ENCODE data around the gene GCGR. TPM values are rescaled to one million over a fixed set of nuclear protein-coding genes. Genes with fewer than 3 reads are reported as not detected.

Gene GCGR
- total RNA-seq, 4 donors from 2014 or later: not detected

GRCh38 chr17:81801327-81801726 is 2.6 kb upstream of the GCGR start:
- no peak for TF ChIP-seq CTCF (IDR thresholded peaks at IDR 0.05)
- TF ChIP-seq POLR2A (IDR thresholded peaks at IDR 0.05): no peak
- H3K4me1 ChIP-seq: peaks cover 3 to 18% of the 10 kb centered on the region in 2 donors
- H3K9me3 ChIP-seq: no peaks in the 10 kb centered on the region
- H3K4me3 ChIP-seq (replicated peaks in 1 of 3): no peak overlapping the region
- no peaks in the 10 kb centered on the region for H3K36me3 ChIP-seq
- H3K27ac ChIP-seq: no peak overlapping the region
- no peak for DNase-seq
- intact Hi-C loops (cut with DNase I): no loop called here
- peaks cover 19% of the 10 kb centered on the region for H3K27me3 ChIP-seq
- WGBS, 2 donors: 88 to 90% methylated on average over 9 of the region's 9 CpGs

GRCh38 chr17:81802048-81802758 is 1.7 kb upstream of the GCGR start:
- H3K36me3 ChIP-seq: no peaks in the 10 kb centered on the region

GRCh38 chr17:81802856-81803643 is 900 bp upstream of the GCGR start:
- Histone ChIP-seq H3K27ac (no peak overlapping the region), H3K36me3 (no peaks in the 10 kb centered on the region), H3K9me3 (no peaks in the 10 kb centered on the region), H3K27me3 (peaks cover 19% of the 10 kb centered on the region), H3K4me3 (replicated peaks in 1 of 3) (no peak overlapping the region), H3K4me1 (peaks cover 3 to 18% of the 10 kb centered on the region in 2 donors)
- DNase-seq: no peak
- TF ChIP-seq CTCF (IDR thresholded peaks at IDR 0.05): no peak
- TF ChIP-seq POLR2A (IDR thresholded peaks at IDR 0.05): no peak
- intact Hi-C loops (cut with DNase I): no loop called here
- WGBS, 2 donors: 36 to 41% methylated on average over 17 to 18 of the region's 26 CpGs

More at GRCh38 chr17:81802048-81802758, 1.7 kb upstream of the GCGR start:
- peaks cover 19% of the 10 kb centered on the region for H3K27me3 ChIP-seq
- H3K4me1 ChIP-seq: peaks cover 3 to 18% of the 10 kb centered on the region in 2 donors
- DNase-seq: no peak
- H3K9me3 ChIP-seq: no peaks in the 10 kb centered on the region
- H3K27ac ChIP-seq: no peak overlapping the region
- 73 to 84% methylated on average over 6 to 9 of the region's 9 CpGs for WGBS, 2 donors
- H3K4me3 ChIP-seq (replicated peaks in 1 of 3): no peak overlapping the region
- intact Hi-C loops (cut with DNase I): no loop called here
- TF ChIP-seq CTCF (IDR thresholded peaks at IDR 0.05): no peak
- TF ChIP-seq POLR2A (IDR thresholded peaks at IDR 0.05): no peak

- DNase-seq: peak in 1 of 2 donors; percentile 17
- Histone ChIP-seq H3K4me1 (peaks cover 3 to 18% of the 10 kb centered on the region in 2 donors), H3K27ac (no peak overlapping the region), H3K27me3 (peaks cover 19% of the 10 kb centered on the region), H3K4me3 (replicated peaks in 1 of 3) (no peak overlapping the region), H3K9me3 (no peaks in the 10 kb centered on the region), H3K36me3 (no peaks in the 10 kb centered on the region)
- intact Hi-C loops (cut with DNase I): no loop called here
- no peak for TF ChIP-seq POLR2A (IDR thresholded peaks at IDR 0.05)
- no peak for TF ChIP-seq CTCF (IDR thresholded peaks at IDR 0.05)
- 0 to 2% methylated on average over 7 to 21 of the region's 65 CpGs for WGBS, 2 donors
These were observed 829 bp downstream of the GCGR start for GRCh38 chr17:81804559-81805399.
